ENCODE measurements around the gene HMCN1.

- TF ChIP-seq, protein P1, sequence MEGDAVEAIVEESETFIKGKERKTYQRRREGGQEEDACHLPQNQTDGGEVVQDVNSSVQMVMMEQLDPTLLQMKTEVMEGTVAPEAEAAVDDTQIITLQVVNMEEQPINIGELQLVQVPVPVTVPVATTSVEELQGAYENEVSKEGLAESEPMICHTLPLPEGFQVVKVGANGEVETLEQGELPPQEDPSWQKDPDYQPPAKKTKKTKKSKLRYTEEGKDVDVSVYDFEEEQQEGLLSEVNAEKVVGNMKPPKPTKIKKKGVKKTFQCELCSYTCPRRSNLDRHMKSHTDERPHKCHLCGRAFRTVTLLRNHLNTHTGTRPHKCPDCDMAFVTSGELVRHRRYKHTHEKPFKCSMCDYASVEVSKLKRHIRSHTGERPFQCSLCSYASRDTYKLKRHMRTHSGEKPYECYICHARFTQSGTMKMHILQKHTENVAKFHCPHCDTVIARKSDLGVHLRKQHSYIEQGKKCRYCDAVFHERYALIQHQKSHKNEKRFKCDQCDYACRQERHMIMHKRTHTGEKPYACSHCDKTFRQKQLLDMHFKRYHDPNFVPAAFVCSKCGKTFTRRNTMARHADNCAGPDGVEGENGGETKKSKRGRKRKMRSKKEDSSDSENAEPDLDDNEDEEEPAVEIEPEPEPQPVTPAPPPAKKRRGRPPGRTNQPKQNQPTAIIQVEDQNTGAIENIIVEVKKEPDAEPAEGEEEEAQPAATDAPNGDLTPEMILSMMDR (IDR thresholded peaks at IDR 0.05), result no peak
- TF ChIP-seq ZFX (IDR thresholded peaks at IDR 0.05; ENCODE audit: borderline replicate concordance), result no peak
Observed at GRCh38 chr1:186240436-186240835, 506.2 kb downstream of the HMCN1 start.

Data from 22Rv1 (cell line).